Panc1 (cell line): Measurements from ENCODE around the gene AUP1.

Experiments
- CTCF ChIP-seq: fragments of 450-650 bp; IDR thresholded peaks from 2 replicates; pipeline ENCODE4 v1.5.1; 2017; ENCODE audit warnings: mild to moderate bottlenecking
- POLR2AphosphoS5 ChIP-seq: IDR thresholded peaks from 2 replicates; pipeline ENCODE4 v1.6.1; 2012; ENCODE audit warnings: mild to moderate bottlenecking, low read depth, low read length, moderate library complexity
- REST ChIP-seq, 2 experiments: IDR thresholded peaks; 2 replicates each; pipeline ENCODE4 v1.6.1; 2011 to 2012; ENCODE audit warnings: low read depth in 2 of 2, control low read depth in 1 of 2, low read length in 1 of 2, mild to moderate bottlenecking in 1 of 2, moderate library complexity in 1 of 2; ENCODE audit not compliant: insufficient read depth in 1 of 2
- SIN3A ChIP-seq: IDR thresholded peaks from 2 replicates; pipeline ENCODE4 v1.6.1; 2012; ENCODE audit warnings: low read depth, mild to moderate bottlenecking, low read length, moderate library complexity, borderline replicate concordance; ENCODE audit not compliant: insufficient read depth

GRCh38 chr2:74536166-74536950 is 6.9 kb upstream of the AUP1 start:
- TF ChIP-seq CTCF, result no peak
- TF ChIP-seq POLR2AphosphoS5, result no peak
- TF ChIP-seq SIN3A, result no peak
- no peak for TF ChIP-seq REST (IDR thresholded peaks at IDR 0.05; ENCODE audit: insufficient read depth in 1 of 2, low read depth in 2 of 2, low read length in 1 of 2)
